GM21390 (cell line): ENCODE results near the gene COLEC11.
"Not testable (repeated sequence)": the region's sequence is repeated elsewhere in the genome, so short reads cannot be mapped to it uniquely, and the experiment has no call there.

Experiments used
- ATAC-seq: cut with Tn5 transposase; IDR thresholded peaks from one replicate; pipeline ENCODE4 v1.9.1; 2021; ENCODE audit not compliant: unreplicated experiment

COLEC11 gene

DNA sequence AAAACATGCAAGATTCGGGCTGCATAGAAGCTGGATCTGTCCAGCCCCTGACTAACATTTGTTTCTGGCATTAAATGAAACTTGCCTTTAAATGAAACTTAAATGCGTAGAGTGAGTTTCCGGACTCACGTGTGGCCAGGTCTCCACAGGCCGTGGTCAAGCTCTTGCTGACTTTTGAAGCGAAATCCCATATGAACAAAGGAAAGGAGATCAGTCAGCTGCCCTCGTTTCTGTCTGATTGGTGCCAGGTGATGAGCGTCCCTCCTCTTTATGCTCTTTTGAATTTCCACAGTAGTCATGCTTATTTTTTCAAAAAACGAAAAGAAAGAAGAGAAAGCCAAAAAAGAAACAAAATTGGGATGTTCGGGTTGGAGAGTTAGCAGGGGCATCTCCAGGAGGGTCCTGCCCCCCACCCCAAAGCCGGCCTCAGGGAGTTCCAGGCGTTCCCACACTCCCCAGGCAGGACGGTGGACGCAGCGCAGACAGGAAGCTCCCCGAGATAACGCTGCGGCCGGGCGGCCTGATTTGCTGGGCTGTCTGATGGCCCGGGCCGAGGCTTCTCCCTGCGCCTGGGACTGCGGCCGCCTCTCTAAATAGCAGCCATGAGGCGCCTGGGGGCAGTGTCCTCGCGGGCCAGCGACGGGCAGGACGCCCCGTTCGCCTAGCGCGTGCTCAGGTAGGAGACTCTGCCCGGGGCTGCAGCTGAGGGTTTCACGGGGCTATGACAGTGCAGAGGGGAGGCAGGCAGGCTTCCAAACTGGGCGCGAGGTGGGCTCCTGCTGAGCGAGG lies at the start of gene COLEC11:
Gene COLEC11 (plus strand): TSS at position 620 of the 789 bp plus-strand sequence. CDS start 9,229 bp downstream, outside the sequence.
- ATAC-seq: no peak

DNA sequence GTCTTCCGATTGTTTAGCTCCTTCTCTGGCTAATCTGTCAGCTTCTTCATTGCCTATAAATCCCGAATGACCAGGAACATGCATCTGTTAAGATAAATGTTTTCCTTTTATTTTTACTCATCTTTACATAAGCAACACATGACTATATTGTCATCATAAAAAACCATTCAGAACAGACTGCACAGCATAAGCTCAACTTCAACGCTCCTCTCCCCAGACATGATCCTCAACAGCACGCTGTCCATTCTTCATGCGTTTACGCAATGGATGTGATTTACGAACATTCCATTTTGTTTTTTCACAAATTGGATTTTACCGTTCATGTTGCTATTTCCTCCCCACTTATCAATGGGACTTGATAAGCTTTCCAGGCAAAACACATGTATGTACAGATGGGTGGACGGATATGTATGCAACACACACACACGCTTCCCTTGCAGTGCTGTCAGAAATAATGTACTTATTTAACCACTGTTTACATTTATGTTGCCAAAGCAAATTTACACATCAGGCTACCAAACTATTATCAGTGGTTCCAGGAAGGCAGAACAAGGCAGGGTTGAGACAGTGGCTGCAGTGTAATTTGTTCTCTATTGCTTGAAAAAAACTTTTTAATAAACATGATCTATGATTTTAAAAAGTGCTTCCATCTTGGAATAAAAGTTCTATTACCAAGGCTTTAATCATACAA lies 49.0 kb upstream of the COLEC11 start:
- no peak for ATAC-seq

DNA sequence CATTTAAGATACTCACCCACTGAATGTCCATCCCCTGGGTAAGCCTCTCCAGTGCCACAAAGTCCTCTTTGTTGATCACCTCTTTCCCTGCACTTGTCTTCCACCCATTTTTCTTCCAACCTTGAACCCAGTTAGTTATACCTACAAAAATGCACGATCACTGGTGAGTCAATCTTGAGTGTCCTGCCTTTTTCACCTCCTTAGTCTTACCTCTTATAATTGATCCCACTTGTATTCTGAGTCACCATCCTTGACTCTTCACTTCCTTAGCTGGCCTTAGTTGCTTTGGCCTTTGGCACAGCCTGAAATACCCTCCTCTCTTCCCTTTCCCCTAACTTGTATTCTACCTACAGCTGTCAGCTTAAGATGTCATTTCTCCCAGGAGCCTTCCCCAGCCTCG lies 47.0 kb upstream of the COLEC11 start:
- no peak for ATAC-seq

DNA sequence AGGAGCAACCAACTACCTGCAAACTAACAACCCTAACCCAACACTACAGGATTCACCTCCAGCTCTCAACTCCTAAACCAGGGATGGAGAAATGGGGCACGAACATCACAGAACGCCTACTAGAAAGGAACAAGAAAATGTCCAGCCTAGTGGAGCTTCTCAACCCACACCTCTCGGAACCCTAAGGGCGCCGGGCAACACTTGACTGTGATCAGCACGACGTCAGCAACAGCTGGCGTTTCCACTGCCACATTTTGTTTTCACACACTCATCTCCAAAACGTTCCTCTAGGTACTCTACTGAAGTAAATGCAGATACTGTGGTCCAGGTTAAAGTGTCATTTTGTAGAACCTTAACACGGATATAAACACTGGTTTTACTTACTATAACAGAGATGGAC lies 41.0 kb upstream of the COLEC11 start:
- ATAC-seq: no peak

DNA sequence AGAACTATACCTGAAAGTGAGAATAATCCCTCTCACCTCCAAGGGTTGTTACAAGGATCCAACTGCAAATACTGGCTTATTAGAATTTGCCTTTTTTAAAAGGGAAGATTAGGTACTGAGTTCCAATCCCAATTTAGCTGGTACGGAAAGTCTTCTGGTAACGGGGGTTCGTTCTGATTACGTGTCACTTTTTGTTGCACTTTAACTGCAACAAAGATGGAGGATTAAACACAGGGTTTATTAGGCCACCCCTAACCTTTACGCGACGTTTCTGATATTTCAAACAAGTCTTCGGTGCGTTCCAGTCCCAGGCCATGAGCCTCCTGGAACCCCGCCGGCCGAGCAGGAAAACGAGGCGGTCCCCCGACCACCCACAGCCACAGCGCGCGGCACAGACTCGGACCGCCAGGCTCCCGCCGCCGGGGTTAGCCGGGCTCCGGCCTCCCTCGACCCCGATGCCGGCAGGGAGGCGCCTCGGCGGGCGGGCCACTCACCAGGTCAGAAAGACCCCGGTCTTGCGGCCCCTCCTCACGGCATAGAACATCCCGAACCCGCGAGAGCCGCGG lies 37.2 kb upstream of the COLEC11 start:
- ATAC-seq: peak; percentile 17

DNA sequence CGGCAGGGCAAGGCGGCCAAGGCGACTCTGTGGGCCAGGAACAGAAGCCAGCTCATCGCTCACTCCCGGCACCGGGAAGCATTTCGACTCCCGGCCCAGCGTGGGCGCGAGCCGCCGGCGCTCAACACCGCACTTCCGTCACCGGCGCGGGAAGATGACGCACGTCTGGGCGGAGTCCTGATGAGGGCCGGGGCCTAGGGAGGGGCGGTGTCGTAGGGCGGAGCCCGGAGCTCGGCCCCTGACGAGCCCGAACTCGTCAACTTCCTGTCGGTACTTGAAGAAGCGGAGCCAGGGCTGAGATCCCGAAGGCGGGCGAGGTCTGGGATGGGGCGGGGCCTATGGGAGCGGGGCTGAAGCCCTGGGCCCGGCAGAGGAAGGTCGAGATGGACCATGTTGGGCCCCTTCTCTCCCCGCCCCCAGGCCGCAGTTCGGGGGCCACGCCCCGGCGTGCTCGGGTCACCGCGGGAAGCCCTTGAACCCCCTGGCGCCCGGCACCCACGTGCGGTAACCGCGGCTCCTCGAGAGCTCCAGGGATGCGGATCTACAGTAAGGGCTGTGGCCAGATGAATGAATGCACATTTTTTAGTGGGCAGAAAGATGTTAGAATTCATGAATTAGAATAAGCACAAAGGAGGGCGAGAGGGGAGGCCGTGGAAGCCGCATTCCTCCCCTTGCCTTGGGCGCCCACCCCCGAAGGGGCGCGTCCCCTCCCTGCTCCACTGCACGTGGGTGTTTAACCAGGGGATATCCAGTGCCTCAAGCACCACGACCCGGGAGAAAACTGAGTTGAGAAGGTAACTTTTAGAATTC lies 36.5 kb upstream of the COLEC11 start, which contains the start of gene RNASEH1:
Gene RNASEH1 (minus strand): TSS at position 129 of the 810 bp plus-strand sequence. CDS start 73 bp downstream, at position 56.
- peak; percentile 93 for ATAC-seq

DNA sequence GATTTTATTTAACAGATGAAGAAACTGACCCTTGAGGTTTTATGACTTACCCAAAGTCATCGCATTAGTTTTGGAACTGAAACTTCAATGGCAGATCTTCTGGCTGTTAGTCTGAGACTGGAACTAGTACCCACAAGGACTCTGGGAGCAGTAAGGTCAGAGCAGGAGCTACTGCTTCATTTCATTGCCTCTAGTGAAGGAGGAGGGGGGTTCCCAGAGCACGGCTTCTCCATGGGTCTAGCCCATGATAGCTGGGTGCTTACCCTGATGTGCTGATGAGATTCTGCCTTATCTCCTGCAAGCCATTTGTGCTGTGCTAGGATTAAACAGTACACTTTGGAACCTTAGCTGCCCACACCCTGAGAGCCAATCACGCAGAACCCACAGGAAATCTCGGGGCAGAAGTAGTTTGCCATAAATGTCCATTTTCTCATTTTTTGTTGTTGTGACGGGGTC lies 31.4 kb upstream of the COLEC11 start:
- peak; percentile 45 for ATAC-seq

DNA sequence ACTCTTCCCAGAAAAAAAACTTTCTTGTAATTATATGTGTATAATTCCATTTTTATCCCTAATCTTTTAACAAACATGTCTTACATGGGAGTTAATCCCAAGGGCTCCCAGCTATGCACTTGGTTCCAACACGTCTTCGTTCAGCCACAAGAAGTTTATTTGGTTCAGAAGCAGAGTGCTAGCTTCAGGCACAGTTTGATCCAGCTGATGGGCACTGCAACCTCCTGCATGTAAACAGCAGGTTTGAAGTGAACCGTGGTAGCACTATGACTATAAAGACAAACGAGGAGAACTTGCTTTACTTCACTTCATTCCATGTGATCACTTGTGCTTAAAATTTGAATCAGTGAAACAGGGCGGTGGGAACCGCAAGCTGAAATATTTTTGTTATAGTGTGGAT lies 29.8 kb upstream of the COLEC11 start:
- no peak for ATAC-seq

DNA sequence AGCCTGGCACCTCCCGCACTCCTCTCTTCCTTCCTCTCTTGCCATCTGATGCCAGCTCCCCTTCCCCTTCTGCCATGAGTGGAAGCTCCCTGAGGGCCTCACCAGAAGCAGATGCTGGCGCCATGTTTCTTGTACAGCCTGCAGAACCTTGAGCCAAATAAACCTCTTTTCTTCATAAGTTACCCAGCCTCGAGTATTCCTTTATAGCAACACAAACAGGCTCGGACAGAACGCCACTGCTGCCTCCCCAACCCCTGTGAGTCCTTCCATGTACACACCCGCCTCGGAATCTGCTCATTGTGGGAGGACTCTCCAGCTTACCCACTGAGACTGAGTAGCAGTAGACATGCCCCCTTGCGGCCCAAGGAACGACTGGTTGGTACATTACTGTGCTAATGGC lies 28.1 kb upstream of the COLEC11 start:
- no peak for ATAC-seq

DNA sequence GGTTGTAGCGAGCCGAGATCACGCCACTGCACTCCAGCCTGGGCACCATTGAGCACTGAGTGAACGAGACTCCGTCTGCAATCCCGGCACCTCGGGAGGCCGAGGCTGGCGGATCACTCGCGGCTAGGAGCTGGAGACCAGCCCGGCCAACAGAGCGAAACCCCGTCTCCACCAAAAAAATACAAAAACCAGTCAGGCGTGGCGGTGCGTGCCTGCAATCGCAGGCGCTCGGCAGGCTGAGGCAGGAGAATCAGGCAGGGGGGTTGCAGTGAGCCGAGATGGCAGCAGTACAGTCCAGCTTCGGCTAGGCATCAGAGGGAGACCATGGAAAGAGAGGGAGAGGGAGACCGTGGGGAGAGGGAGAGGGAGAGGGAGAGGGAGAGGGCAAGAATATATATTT lies 25.3 kb upstream of the COLEC11 start:
- ATAC-seq: not testable (repeated sequence)

DNA sequence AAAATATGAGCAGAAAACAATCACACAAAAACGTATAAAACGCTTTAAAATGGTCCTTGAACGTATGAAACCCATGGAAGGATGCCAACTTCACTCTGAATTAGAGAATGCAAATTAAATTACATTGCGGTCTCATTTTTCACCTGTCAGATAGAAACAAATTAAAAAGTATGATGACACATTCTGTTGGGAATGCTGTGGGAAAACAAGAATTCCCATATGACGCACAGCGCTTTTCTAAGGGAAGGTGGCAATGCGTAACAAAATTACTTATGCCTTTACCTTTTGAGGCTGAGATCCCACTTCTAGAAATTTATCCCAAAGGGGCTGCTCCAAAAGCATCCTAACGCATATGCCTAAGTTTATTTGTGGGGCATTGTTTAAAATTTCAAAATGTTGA lies 23.6 kb upstream of the COLEC11 start:
- ATAC-seq: no peak

DNA sequence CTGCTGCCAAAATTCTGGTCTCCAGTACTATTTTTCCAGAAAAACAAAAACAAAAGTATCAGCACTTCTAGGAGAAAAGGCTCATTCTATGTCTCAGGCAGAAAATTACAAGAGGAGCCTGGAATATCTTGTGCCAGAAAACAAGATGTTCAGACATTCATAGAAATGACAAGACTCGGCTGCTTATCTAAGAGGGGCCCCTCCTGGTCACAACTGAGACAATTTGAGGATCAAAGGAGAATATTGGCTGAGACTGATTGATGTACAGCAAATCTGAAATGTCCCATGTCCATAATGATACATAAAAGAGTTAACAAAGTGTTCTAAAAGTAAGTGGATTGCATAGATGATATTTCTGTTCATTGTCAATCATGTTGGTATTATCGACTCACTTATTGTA lies 22.3 kb upstream of the COLEC11 start:
- ATAC-seq: no peak

DNA sequence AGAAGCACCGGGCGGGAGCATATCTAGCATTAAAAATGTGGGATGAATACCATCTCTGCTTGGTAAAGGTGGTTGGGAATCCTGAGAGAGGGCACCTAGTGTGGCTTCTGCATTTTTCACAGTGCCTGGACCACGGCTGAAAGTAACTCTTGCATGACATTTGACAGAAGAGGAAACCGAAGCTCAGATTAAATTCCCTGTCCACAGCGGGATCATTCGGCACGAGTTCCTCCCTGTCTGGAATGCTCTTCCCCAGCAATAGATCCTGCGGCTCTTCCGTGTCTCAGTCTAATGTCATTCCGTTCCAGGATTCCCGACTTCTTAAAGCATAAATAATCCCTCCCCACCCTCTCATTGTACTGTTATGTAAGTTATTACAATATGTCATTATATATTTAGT lies 20.8 kb upstream of the COLEC11 start:
- no peak for ATAC-seq

DNA sequence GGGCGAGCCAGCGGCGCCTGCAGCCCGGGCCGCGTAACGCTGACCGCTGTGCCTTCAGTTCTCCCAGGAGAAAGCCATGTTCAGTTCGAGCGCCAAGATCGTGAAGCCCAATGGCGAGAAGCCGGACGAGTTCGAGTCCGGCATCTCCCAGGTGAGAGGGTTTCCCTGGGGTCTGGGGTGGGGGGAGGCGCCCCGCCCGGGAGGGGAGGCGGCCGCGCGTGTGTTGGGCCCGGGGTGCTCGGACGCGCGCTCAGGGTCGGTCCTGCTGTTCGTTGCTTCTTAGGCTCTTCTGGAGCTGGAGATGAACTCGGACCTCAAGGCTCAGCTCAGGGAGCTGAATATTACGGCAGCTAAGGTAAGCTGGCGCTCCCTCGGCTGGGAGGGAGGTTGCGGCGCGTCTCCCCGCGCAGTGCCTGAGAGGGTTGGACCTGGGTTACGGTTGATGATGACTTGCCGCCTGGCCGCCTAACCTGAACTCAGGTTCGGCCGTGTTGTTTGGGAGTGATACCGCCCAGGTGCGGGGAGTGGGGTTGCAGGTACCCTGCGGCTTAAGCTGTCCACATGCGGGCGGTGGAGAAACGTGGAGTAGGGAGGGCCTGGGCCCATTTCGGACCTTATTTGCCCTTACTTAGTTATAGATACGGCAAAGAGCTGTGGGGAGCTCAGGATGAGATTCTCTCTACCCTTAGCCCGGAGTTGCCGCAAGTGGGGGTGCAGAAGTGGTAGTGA lies 19.2 kb upstream of the COLEC11 start:
- peak; percentile 36 for ATAC-seq

DNA sequence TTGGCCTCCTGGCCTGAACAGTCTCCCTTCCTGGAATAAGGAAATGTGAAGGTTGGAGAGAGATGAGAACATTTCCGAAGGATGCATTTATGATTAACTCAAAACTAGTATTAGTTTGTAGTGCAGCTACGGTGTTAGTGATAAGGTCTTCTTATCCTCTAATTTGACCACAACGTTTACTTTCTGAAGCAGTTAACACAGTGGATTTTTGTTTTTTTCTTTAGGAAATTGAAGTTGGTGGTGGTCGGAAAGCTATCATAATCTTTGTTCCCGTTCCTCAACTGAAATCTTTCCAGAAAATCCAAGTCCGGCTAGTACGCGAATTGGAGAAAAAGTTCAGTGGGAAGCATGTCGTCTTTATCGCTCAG lies 18.7 kb upstream of the COLEC11 start:
- not testable (repeated sequence) for ATAC-seq

DNA sequence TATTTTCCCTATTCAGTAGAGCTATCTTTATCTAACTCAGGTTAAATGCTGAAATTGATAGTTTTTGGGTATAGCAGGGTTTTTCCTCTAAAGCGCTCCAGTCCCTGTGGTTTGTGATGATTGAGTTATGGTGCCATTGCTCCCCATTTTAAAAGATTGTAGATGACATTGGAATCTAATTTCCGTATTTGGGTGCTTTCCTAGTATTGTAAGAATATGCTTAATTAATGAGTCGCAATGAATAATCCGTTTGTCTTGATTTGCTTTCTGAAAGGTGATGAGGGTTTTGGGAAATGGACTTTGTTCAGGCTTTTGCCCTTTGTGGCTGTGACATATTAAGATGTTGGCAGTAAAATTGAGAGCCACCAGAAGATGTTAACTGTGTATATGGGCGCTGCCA lies 15.9 kb upstream of the COLEC11 start:
- no peak for ATAC-seq

DNA sequence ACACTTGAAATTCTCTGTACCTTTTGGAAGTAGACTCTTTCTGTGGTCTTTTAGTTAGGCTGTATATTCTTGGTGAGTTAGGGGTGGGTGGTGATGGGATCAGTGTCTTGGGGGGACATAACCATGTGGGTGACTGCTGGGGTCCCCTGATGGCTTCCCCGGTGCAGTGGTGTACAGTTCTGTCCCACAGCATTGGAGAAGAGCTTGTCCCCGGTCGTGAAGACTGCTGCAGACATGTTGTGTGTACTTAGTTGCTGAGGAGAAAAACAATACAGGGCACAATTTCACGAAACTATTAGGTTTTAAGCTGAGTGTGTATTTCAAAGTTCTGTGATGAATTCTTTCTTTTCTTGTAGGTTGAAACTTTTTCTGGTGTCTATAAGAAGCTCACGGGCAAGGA lies 14.5 kb upstream of the COLEC11 start:
- no peak for ATAC-seq

DNA sequence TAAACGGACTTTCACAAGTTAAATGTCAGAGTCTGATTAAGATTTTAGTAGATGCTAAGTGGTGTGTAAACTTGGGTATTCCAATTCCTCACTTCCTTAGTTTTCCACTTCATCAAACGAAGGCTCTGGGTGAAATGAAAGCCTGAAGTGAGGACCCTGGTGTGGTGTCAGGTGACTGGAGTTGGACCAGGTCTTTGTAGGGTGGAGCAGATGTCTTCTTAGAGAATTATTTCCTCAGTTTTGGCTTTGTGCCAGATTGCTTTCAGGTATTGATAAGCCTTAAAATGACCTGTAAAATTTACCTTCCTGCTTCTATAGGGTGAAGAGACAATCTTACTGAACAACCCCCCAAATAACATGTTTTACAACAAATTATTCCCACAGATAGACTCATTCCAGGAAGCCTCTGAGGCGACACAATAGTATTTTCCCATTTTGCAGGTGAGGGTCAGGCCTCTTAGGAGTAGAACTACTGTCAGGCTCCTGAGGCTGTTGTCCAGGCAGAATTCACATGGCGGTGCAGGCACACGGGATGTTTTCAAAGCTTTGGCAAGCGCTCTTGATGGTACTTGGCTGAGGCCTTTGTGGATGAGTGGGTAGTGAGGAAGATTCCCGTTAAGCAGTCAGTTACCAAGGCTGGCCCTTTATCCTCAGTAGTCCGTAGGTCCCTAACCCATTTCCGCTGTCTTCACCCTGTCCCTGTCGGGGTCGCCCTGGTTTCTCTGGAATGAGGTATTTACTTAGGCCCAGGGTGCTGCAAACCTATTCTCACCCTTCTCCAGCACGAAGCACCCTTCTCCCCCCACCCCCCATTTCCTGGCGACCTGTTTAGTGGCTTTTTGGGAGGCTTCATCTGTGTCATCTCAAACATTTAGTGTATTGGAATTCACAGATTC lies 13.3 kb upstream of the COLEC11 start:
- ATAC-seq: no peak

DNA sequence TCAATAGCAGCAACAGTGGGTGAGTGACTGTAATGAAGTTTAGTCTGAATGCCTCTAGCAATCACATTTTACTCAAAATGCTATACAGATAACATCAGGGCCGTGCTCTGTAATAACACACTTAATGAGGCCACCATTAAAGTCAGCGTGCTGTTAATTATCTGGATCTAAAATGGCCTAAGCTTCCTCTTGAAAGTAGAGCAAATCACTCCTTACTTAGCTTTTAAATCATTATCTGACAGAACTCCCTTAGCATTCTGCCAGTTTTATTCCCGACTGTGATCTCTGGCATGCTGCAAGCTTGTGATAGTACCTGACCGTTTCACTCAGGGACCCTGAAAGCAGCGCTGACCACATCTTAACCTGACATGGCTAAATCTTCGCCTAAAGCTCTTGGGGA lies 10.8 kb upstream of the COLEC11 start:
- ATAC-seq: no peak
